Endothelial cell of umbilical vein (primary cell): ENCODE results near the gene WFDC6. TPM values are rescaled to one million over a fixed set of nuclear protein-coding genes. Genes with fewer than 3 reads are reported as not detected.

Experiments used
- BruUV-seq: library from RNA; stranded (reverse); fragments of 400-500 nt; replicated peaks from 2 replicates; lab custom pipeline; 2021; lab: Mats Ljungman, UMichigan
- CTCF ChIA-PET: fragments of 300-600, 350-600 bp; sonication (Branson Sonifier 250); formaldehyde crosslinking; loops from one replicate; lab custom pipeline; 2021; ENCODE audit warnings: antibody characterized with exemption, inconsistent platforms; lab: Charles Lee
- POLR2A ChIA-PET: fragments of 300-600, 350-600 bp; sonication (Branson Sonifier 250); formaldehyde crosslinking; loops from one replicate; lab custom pipeline; 2021; ENCODE audit warnings: antibody characterized with exemption, inconsistent platforms; lab: Charles Lee
- DNase-seq: peaks from one replicate; pipeline ENCODE4 v3.0.0-alpha.2; 2011; ENCODE audit warnings: low read depth, low spot score
- FAIRE-seq: peaks from 2 replicates; lab custom pipeline; 2011; peaks lifted over from hg19 to GRCh38; lab: Jason Lieb, UNC
- H2AFZ ChIP-seq: 2 replicates; pipeline ENCODE4 v1.6.0; 2012; ENCODE audit warnings: low read depth, low read length, control low read depth, inconsistent platforms
- H3K27ac ChIP-seq: 2 replicates; pipeline ENCODE4 v1.5.1; 2011; ENCODE audit warnings: low read depth, mild to moderate bottlenecking, control low read depth, low read length, moderate library complexity; ENCODE audit not compliant: insufficient read depth
- H3K27me3 ChIP-seq, 2 experiments: 2 replicates each; pipeline versions ENCODE4 v1.6.0 to v1.6.1; 2011; ENCODE audit warnings: low read length in 2 of 2, mixed read lengths in 1 of 2; ENCODE audit not compliant: control insufficient read depth in 2 of 2, insufficient read depth in 2 of 2
- H3K36me3 ChIP-seq, 2 experiments: 2 replicates in 1 of 2; 3 replicates in 1 of 2; pipeline ENCODE4 v1.5.1; 2011; ENCODE audit warnings: low read length in 2 of 2, mild to moderate bottlenecking in 1 of 2, moderate library complexity in 1 of 2; ENCODE audit not compliant: control insufficient read depth in 2 of 2, insufficient read depth in 2 of 2; ENCODE audit errors: extremely low read depth in 1 of 2
- H3K4me1 ChIP-seq: 3 replicates; pipeline ENCODE4 v1.5.1; 2011; ENCODE audit warnings: mild to moderate bottlenecking, low read length; ENCODE audit not compliant: control insufficient read depth, insufficient read depth; ENCODE audit errors: extremely low read depth
- H3K4me2 ChIP-seq: 2 replicates; pipeline ENCODE4 v1.6.1; 2011; ENCODE audit warnings: low read length, control low read depth, mixed read lengths; ENCODE audit not compliant: insufficient read depth
- H3K4me3 ChIP-seq, 3 experiments: fragments of 200-600 bp in 1 of 3; sonication (generic), shearing (Covaris generic) in 1 of 3; replicated peaks in 1 of 3; 2 replicates each; pipeline ENCODE4 v1.5.1; 2011 to 2016; ENCODE audit warnings: control low read depth in 3 of 3, low read length in 3 of 3, mild to moderate bottlenecking in 2 of 3, inconsistent platforms in 1 of 3, low read depth in 1 of 3, moderate library complexity in 1 of 3; ENCODE audit not compliant: insufficient read depth in 1 of 3
- H3K79me2 ChIP-seq: 2 replicates; pipeline ENCODE4 v1.6.0; 2012; ENCODE audit warnings: low read length, inconsistent platforms; ENCODE audit not compliant: control insufficient read depth, insufficient read depth
- H3K9ac ChIP-seq: replicated peaks from 2 replicates; pipeline ENCODE3; 2011; ENCODE audit warnings: low read length, control low read depth; ENCODE audit not compliant: insufficient read depth; ENCODE audit errors: extremely low read depth
- H3K9me1 ChIP-seq: replicated peaks from 3 replicates; pipeline ENCODE4 v1.6.0; 2011; ENCODE audit warnings: mild to moderate bottlenecking, low read length; ENCODE audit not compliant: control insufficient read depth, insufficient read depth; ENCODE audit errors: extremely low read depth
- H3K9me3 ChIP-seq: replicated peaks from 2 replicates; pipeline ENCODE4 v1.5.1; 2012; ENCODE audit warnings: low read length, inconsistent platforms; ENCODE audit not compliant: control insufficient read depth, insufficient read depth
- H4K20me1 ChIP-seq: replicated peaks from 2 replicates; pipeline ENCODE3; 2011; ENCODE audit warnings: mild to moderate bottlenecking, low read length; ENCODE audit not compliant: control insufficient read depth, insufficient read depth; ENCODE audit errors: extremely low read depth
- EZH2 ChIP-seq: IDR thresholded peaks from 2 replicates; pipeline ENCODE4 v1.6.1; 2012; ENCODE audit warnings: borderline replicate concordance, low read depth, mild to moderate bottlenecking, moderate library complexity, low read length, inconsistent platforms; ENCODE audit not compliant: severe bottlenecking
- FOS ChIP-seq: IDR thresholded peaks from 2 replicates; pipeline ENCODE4 v1.6.1; 2011; ENCODE audit warnings: mild to moderate bottlenecking, low read length, moderate library complexity, borderline replicate concordance; ENCODE audit not compliant: insufficient read depth
- GATA2 ChIP-seq: IDR thresholded peaks from 2 replicates; pipeline ENCODE4 v1.7.0; 2011; ENCODE audit warnings: low read depth, mild to moderate bottlenecking, moderate library complexity, mixed read lengths, low read length; ENCODE audit not compliant: insufficient read length, insufficient read depth
- JUN ChIP-seq: IDR thresholded peaks from 2 replicates; pipeline ENCODE4 v1.6.1; 2011; ENCODE audit warnings: borderline replicate concordance, low read depth; ENCODE audit not compliant: insufficient read length, insufficient read depth
- MYC ChIP-seq: IDR thresholded peaks from one replicate; pipeline ENCODE4 v1.6.1; 2011; ENCODE audit warnings: mild to moderate bottlenecking, low read depth, low read length
- POLR2A ChIP-seq: IDR thresholded peaks from 2 replicates; pipeline ENCODE4 v1.6.1; 2012; ENCODE audit warnings: low read depth, mild to moderate bottlenecking, control low read depth, low read length
- POLR2AphosphoS5 ChIP-seq: IDR thresholded peaks from 2 replicates; pipeline ENCODE4 v1.6.1; 2012; ENCODE audit warnings: low read depth, mild to moderate bottlenecking, control low read depth, low read length, moderate library complexity; ENCODE audit not compliant: insufficient read depth
- dilution Hi-C: fragments of 300-500 bp; cut with MboI; formaldehyde crosslinking; loops from one replicate; pipeline ENCODE4 v1.15.0; 2019; ENCODE audit warnings: low sequenced_read_pairs; ENCODE audit not compliant: extremely low pct_ligation_motif_present
- intact Hi-C: fragments of 100-400 bp; cut with micrococcal nuclease; formaldehyde crosslinking; loops from one replicate; pipeline ENCODE4 v1.10.0; 2022
- polyA plus RNA-seq, 4 experiments: library from polyadenylated mRNA; depleted of rRNA in 3 of 4; stranded (reverse) in 3 of 4; unstranded in 1 of 4; fragments of >200 nt; gene quantifications; 2 replicates each; pipeline versions ENCODE4 v1.2.1 to v1.2.3, GENCODE V29; 2011 to 2012; ENCODE audit warnings: missing spikeins in 1 of 4
- total RNA-seq: library from RNA; stranded (reverse); gene quantifications from 2 replicates; pipeline ENCODE4 v1.2.3, GENCODE V29; 2021
- TF ChIP-seq, protein P1 (sequence below): IDR thresholded peaks from 2 replicates; pipeline ENCODE4 v1.6.1; 2011; ENCODE audit not compliant: insufficient read depth, insufficient read length
- TF ChIP-seq, protein P2 (sequence below), 2 donors: IDR thresholded peaks; 1 replicate in 1 of 2; 2 replicates in 1 of 2; pipeline ENCODE4 v1.5.1; 2011; ENCODE audit warnings: low read length in 2 of 2, mild to moderate bottlenecking in 2 of 2, moderate library complexity in 2 of 2, control low read depth in 1 of 2, inconsistent platforms in 1 of 2, low read depth in 1 of 2; ENCODE audit not compliant: insufficient read depth in 1 of 2; ENCODE audit errors: extremely low read depth in 1 of 2

The WFDC6 gene
- total and polyA plus RNA-seq, 2 donors (not counting 3 experiments of a cell fraction or from before 2014, with no cell fraction given): not detected

DNA sequence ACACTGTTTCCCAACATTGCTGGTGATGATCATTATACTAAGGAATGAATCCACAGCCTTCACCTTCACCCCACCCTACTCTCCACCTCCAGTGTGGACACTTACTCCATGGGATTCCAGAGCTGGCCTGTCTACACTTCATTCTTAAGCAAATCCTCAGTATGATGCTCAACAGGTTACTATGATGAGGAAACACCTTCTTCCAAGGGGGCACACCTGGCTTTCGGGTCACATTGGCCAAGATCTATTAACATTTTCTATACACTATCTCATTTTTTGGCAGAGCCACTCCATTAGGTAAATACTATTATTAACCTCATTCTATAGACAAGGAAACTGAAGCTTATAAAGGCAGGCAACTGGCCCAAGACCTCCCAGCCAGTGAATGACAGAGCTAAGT, 15.9 kb upstream of the WFDC6 start:
- dilution Hi-C loops (no loop called here), intact Hi-C loops (no loop called here)
- ChIA-PET POLR2A (no interaction called here), CTCF (no interaction called here)
- FAIRE-seq (no peak), DNase-seq (no peak)
- no peak overlapping the region for H2AFZ ChIP-seq
- H3K36me3 ChIP-seq: no peaks in the 10 kb centered on the region
- no TSS peak for BruUV-seq
- no peaks in the 10 kb centered on the region for H3K9me1 ChIP-seq
- H3K4me3 ChIP-seq: no peak overlapping the region
- H3K27ac ChIP-seq: no peak overlapping the region
- no peaks in the 10 kb centered on the region for H3K9me3 ChIP-seq
- no peak overlapping the region for H3K4me2 ChIP-seq
- H3K4me1 ChIP-seq: no peaks in the 10 kb centered on the region
- TF ChIP-seq POLR2AphosphoS5 (no peak), MYC (no peak), GATA2 (no peak), EZH2 (no peak), JUN (no peak), FOS (no peak), POLR2A (no peak)
- TF ChIP-seq, protein P1, sequence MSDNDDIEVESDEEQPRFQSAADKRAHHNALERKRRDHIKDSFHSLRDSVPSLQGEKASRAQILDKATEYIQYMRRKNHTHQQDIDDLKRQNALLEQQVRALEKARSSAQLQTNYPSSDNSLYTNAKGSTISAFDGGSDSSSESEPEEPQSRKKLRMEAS: no peak
- TF ChIP-seq, protein P2, sequence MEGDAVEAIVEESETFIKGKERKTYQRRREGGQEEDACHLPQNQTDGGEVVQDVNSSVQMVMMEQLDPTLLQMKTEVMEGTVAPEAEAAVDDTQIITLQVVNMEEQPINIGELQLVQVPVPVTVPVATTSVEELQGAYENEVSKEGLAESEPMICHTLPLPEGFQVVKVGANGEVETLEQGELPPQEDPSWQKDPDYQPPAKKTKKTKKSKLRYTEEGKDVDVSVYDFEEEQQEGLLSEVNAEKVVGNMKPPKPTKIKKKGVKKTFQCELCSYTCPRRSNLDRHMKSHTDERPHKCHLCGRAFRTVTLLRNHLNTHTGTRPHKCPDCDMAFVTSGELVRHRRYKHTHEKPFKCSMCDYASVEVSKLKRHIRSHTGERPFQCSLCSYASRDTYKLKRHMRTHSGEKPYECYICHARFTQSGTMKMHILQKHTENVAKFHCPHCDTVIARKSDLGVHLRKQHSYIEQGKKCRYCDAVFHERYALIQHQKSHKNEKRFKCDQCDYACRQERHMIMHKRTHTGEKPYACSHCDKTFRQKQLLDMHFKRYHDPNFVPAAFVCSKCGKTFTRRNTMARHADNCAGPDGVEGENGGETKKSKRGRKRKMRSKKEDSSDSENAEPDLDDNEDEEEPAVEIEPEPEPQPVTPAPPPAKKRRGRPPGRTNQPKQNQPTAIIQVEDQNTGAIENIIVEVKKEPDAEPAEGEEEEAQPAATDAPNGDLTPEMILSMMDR (IDR thresholded peaks at IDR 0.05; ENCODE audit: extremely low read depth in 1 of 2, insufficient read depth in 1 of 2, low read depth in 1 of 2, low read length in 2 of 2): no peak
- no peaks in the 10 kb centered on the region for H3K79me2 ChIP-seq
- no peak overlapping the region for H3K9ac ChIP-seq
- H4K20me1 ChIP-seq: no peaks in the 10 kb centered on the region
- H3K27me3 ChIP-seq: no peaks in the 10 kb centered on the region
